Kidney (tissue), 14 donors: ENCODE data around the gene SULT2B1. TPM values are rescaled to one million over a fixed set of nuclear protein-coding genes. Genes with fewer than 3 reads are reported as not detected.
"Not testable (repeated sequence)": the region's sequence is repeated elsewhere in the genome, so short reads cannot be mapped to it uniquely, and the experiment has no call there.

ENCODE experiments used
- DNase-seq, 5 donors: peaks; one replicate each; pipeline ENCODE4 v3.0.0-alpha.2; 2013 to 2020
- FAIRE-seq: peaks from 2 replicates; lab custom pipeline; 2012; peaks lifted over from hg19 to GRCh38; lab: Jason Lieb, UNC
- H3K27ac ChIP-seq, 2 donors: one replicate each; pipeline ENCODE4 v1.7.0; 2013; ENCODE audit warnings: low read depth in 2 of 2, low read length in 2 of 2, inconsistent platforms in 1 of 2
- H3K27me3 ChIP-seq: one replicate; pipeline ENCODE4 v1.7.1; 2013; ENCODE audit warnings: low read length, inconsistent platforms; ENCODE audit not compliant: control insufficient read depth, insufficient read depth
- H3K36me3 ChIP-seq, 3 donors: one replicate each; pipeline versions ENCODE4 v1.7.0 to v1.7.1; 2013; ENCODE audit warnings: low read length in 3 of 3, control low read depth in 1 of 3, inconsistent platforms in 1 of 3; ENCODE audit not compliant: insufficient read depth in 3 of 3, control insufficient read depth in 2 of 3
- H3K4me1 ChIP-seq, 3 donors: one replicate each; pipeline versions ENCODE4 v1.7.0 to v1.7.1; 2013; ENCODE audit warnings: low read length in 3 of 3, inconsistent platforms in 1 of 3, low read depth in 1 of 3; ENCODE audit not compliant: control insufficient read depth in 2 of 3, insufficient read depth in 2 of 3
- H3K4me3 ChIP-seq, 3 donors: one replicate each; pipeline versions ENCODE4 v1.7.0 to v1.8.1; 2013; ENCODE audit warnings: low read length in 3 of 3, control low read depth in 1 of 3, inconsistent platforms in 1 of 3
- H3K9ac ChIP-seq, 3 donors: one replicate each; pipeline versions ENCODE4 v1.7.0 to v1.7.1; 2013; ENCODE audit warnings: low read length in 3 of 3, control low read depth in 1 of 3, inconsistent platforms in 1 of 3
- H3K9me3 ChIP-seq, 3 donors: one replicate each; pipeline versions ENCODE4 v1.7.0 to v1.7.1; 2013; ENCODE audit warnings: low read length in 3 of 3, control low read depth in 1 of 3, inconsistent platforms in 1 of 3; ENCODE audit not compliant: control insufficient read depth in 2 of 3, insufficient read depth in 1 of 3
- CTCF ChIP-seq: IDR thresholded peaks from 3 replicates; pipeline ENCODE4 v1.5.1; 2012; ENCODE audit warnings: mild to moderate bottlenecking, moderate library complexity, borderline replicate concordance; ENCODE audit not compliant: insufficient read depth; ENCODE audit errors: extremely low read depth
- intact Hi-C: fragments of 100-400 bp; cut with DNase I; formaldehyde crosslinking; loops from one replicate; pipeline ENCODE4 v1.11.1; 2022
- polyA plus RNA-seq: library from polyadenylated mRNA; stranded (reverse); fragments of 350-450 nt; fragmentation: Illumina TruSeq; extraction: RNeasy Lipid Tissue Mini Kit (QIAGEN cat#74804); gene quantifications from one replicate; pipeline ENCODE4 v1.2.3, GENCODE V29; 2014; ENCODE audit warnings: low read depth, low replicate concordance; ENCODE audit not compliant: insufficient read depth
- total RNA-seq: library from RNA; stranded (reverse); fragmentation: NEBNext Ultra II Directional; extraction: Animal tissue kit (Norgen Biotek cat#: 25700); gene quantifications from one replicate; pipeline ENCODE4 v1.2.1, GENCODE V29; 2021
- donor health status: control.
- donor health status: control.
- donor health status: control.
- donor health status: control.
- donor health status: control.
- donor health status: DM: yes; HTN: yes; CAD: no.
- donor health status: Normal renal cell carcinoma (clear cell type).

Gene SULT2B1
- total and polyA plus RNA-seq, 2 donors from 2014 or later: 2.3 TPM

- Histone ChIP-seq H3K4me3 (no peak overlapping the region), H3K36me3 (no peaks in the 10 kb centered on the region), H3K27me3 (peaks cover 13% of the 10 kb centered on the region), H3K9me3 (peaks cover 0 to 3% (median 0%) of the 10 kb centered on the region in 3 donors), H3K27ac (no peak overlapping the region), H3K4me1 (peaks cover 0 to 7% (median 0%) of the 10 kb centered on the region in 3 donors), H3K9ac (no peak overlapping the region)
- DNase-seq (no peak), FAIRE-seq (no peak)
- intact Hi-C loops: no loop called here
- no peak for TF ChIP-seq CTCF
These were observed 35.4 kb upstream of the SULT2B1 start for GRCh38 chr19:48516536-48516935.

- Histone ChIP-seq H3K27ac (no peak overlapping the region), H3K9me3 (no peaks in the 10 kb centered on the region), H3K27me3 (peaks cover under 1% of the 10 kb centered on the region), H3K9ac (no peak overlapping the region), H3K4me3 (no peak overlapping the region), H3K4me1 (peaks cover 0 to 4% (median 0%) of the 10 kb centered on the region in 3 donors), H3K36me3 (no peaks in the 10 kb centered on the region)
- intact Hi-C loops: no loop called here
- no peak for TF ChIP-seq CTCF
- no peak for FAIRE-seq
- DNase-seq: no peak
These were observed 33.8 kb upstream of the SULT2B1 start for GRCh38 chr19:48518207-48518606.

GRCh38 chr19:48519426-48519825 is 32.5 kb upstream of the SULT2B1 start:
- FAIRE-seq, intact Hi-C loops, H3K4me3 ChIP-seq, H3K27ac ChIP-seq, H3K36me3 ChIP-seq, DNase-seq, H3K4me1 ChIP-seq, H3K27me3 ChIP-seq, H3K9me3 ChIP-seq, H3K9ac ChIP-seq: not testable (repeated sequence)

- Histone ChIP-seq H3K27me3 (no peaks in the 10 kb centered on the region), H3K36me3 (no peaks in the 10 kb centered on the region), H3K4me3 (no peak overlapping the region), H3K9ac (no peak overlapping the region), H3K9me3 (peaks cover 0 to 5% (median 0%) of the 10 kb centered on the region in 3 donors), H3K27ac (no peak overlapping the region), H3K4me1 (no peaks in the 10 kb centered on the region)
- intact Hi-C loops: no loop called here
- no peak for TF ChIP-seq CTCF
- FAIRE-seq: no peak
- no peak for DNase-seq
These were observed 31.8 kb upstream of the SULT2B1 start for GRCh38 chr19:48520134-48520533.
